Measurements from ENCODE around the gene RAB5B.

RAB5B gene

GRCh38 chr12:55973599-55974307 is at the start of gene RAB5B:
Gene RAB5B (plus strand): TSS chr12:55974078. CDS start chr12:55986961, 12,883 bp downstream.
- DNase-seq, result peak; percentile 100

- DNase-seq, result no peak
Observed at GRCh38 chr12:55925371-55925770, 48.5 kb upstream of the RAB5B start.

- DNase-seq, result no peak
Observed at GRCh38 chr12:55925870-55926737, 47.8 kb upstream of the RAB5B start.

- peak; percentile 86 to 89 for DNase-seq
Observed at GRCh38 chr12:55926738-55927587, 46.9 kb upstream of the RAB5B start.

GRCh38 chr12:55927588-55928502 is 46.0 kb upstream of the RAB5B start, which contains the start of gene PYM1:
Gene PYM1 (minus strand): TSS chr12:55927894. CDS start chr12:55927761, 133 bp downstream.
- peak; percentile 38 to 64 for DNase-seq

GRCh38 chr12:55929306-55929791 is 44.5 kb upstream of the RAB5B start:
- no peak for DNase-seq

- peak in 1 of 2 donors; percentile 59 for DNase-seq
Observed at GRCh38 chr12:55930771-55931316, 43.0 kb upstream of the RAB5B start, which contains the start of gene DGKA. Gene DGKA (plus strand): TSS chr12:55931162. CDS start chr12:55936504, 5,342 bp downstream.

GRCh38 chr12:55931317-55931779 is 42.5 kb upstream of the RAB5B start:
- DNase-seq, result no peak

- peak in 1 of 2 donors; percentile 42 for DNase-seq
Observed at GRCh38 chr12:55931780-55932550, 41.9 kb upstream of the RAB5B start.

GRCh38 chr12:55932551-55932910 is 41.3 kb upstream of the RAB5B start:
- no peak for DNase-seq

GRCh38 chr12:55933169-55933798 is 40.6 kb upstream of the RAB5B start:
- DNase-seq, result no peak

- no peak for DNase-seq
Observed at GRCh38 chr12:55933799-55934742, 39.8 kb upstream of the RAB5B start.

GRCh38 chr12:55934773-55935172 is 39.1 kb upstream of the RAB5B start:
- no peak for DNase-seq

GRCh38 chr12:55935738-55936151 is 38.1 kb upstream of the RAB5B start:
- DNase-seq, result no peak

GRCh38 chr12:55937981-55938380 is 35.9 kb upstream of the RAB5B start:
- DNase-seq, result no peak

GRCh38 chr12:55938826-55939501 is 34.9 kb upstream of the RAB5B start:
- DNase-seq, result no peak

- DNase-seq, result peak; percentile 78 to 81
Observed at GRCh38 chr12:55940065-55940732, 33.7 kb upstream of the RAB5B start.
